Erythroblast (primary cell): ENCODE results near the gene CDC27.

Experiments
- GATA1 ChIP-seq: IDR thresholded peaks from 2 replicates; pipeline ENCODE4 v1.6.1; 2011; ENCODE audit warnings: low read depth, mild to moderate bottlenecking, control low read depth, low read length, moderate library complexity
- POLR2A ChIP-seq: IDR thresholded peaks from 2 replicates; pipeline ENCODE4 v1.6.1; 2011; ENCODE audit warnings: mild to moderate bottlenecking, low read length

GRCh38 chr17:47072886-47073285 lies 116.2 kb downstream of the CDC27 start:
- no peak for TF ChIP-seq POLR2A
- TF ChIP-seq GATA1: no peak
